Thyroid gland (tissue), 4 donors: ENCODE measurements around the gene TECTB.

Source experiments
- POLR2A ChIP-seq, 2 donors: fragments of 450-650 bp; IDR thresholded peaks; one replicate each; pipeline ENCODE4 v1.6.1; 2017; ENCODE audit warnings: antibody characterized with exemption in 2 of 2, mild to moderate bottlenecking in 2 of 2, moderate library complexity in 1 of 2
- TF ChIP-seq, protein P1 (sequence below), 6 experiments: fragments of 200-600 bp in 3 of 6; fragments of 450-650 bp in 3 of 6; sonication (generic) in 3 of 6; IDR thresholded peaks; one replicate each; pipeline ENCODE4 v1.5.1; 2016 to 2019; ENCODE audit warnings: antibody characterized with exemption in 6 of 6, mild to moderate bottlenecking in 2 of 6, inconsistent platforms in 1 of 6, moderate library complexity in 1 of 6

DNA sequence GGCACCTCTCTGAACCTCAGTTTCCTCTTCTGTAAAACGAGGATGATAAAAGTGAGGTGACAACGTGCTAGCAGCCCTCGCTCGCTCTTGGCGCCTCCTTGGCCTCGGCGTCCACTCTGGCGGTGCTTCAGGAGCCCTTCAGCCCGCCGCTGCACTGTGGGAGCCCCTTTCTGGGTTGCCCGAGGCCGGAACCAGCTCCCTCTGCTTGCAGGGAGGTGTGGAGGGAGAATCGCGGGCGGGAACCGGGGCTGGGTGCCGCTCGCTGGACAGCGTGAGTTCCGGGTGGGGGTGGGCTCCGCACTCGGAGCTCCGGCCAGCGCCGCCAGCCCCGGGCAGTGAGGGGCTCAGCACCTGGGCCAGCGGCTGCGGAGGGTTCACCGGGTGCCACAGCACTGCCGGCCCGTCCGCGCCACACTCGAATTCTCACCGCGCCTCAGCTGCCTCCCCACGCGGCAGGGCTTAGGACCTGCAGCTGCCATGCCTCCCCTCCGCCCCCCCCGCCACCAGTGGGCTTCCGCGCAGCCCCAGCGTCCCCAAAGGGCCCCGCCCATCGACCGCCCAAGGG is 66.4 kb downstream of the TECTB start:
- TF ChIP-seq, protein P1, sequence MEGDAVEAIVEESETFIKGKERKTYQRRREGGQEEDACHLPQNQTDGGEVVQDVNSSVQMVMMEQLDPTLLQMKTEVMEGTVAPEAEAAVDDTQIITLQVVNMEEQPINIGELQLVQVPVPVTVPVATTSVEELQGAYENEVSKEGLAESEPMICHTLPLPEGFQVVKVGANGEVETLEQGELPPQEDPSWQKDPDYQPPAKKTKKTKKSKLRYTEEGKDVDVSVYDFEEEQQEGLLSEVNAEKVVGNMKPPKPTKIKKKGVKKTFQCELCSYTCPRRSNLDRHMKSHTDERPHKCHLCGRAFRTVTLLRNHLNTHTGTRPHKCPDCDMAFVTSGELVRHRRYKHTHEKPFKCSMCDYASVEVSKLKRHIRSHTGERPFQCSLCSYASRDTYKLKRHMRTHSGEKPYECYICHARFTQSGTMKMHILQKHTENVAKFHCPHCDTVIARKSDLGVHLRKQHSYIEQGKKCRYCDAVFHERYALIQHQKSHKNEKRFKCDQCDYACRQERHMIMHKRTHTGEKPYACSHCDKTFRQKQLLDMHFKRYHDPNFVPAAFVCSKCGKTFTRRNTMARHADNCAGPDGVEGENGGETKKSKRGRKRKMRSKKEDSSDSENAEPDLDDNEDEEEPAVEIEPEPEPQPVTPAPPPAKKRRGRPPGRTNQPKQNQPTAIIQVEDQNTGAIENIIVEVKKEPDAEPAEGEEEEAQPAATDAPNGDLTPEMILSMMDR (IDR thresholded peaks at IDR 0.05), result no peak
- no peak for TF ChIP-seq POLR2A (IDR thresholded peaks at IDR 0.05)
